PC-9 (cell line): ENCODE measurements around the gene CCDC78.

Experiments
- CTCF ChIP-seq: fragments of 200-600 bp; sonication (generic); conservative IDR thresholded peaks from 2 replicates; pipeline ENCODE4 v1.6.1; 2017; ENCODE audit warnings: mixed run types, antibody characterized with exemption, mild to moderate bottlenecking, moderate library complexity
- EZH2 ChIP-seq: fragments of 200-600 bp; sonication (generic); IDR thresholded peaks from 2 replicates; pipeline ENCODE4 v1.8.0; 2017; ENCODE audit warnings: antibody characterized with exemption, low read depth

- peak; percentile 82 for TF ChIP-seq CTCF
- TF ChIP-seq EZH2 = no peak
These were observed 14.7 kb upstream of the CCDC78 start, which contains the start of gene CIAO3 for GRCh38 chr16:740764-741505.
